Measurements from ENCODE around the gene TMEM69.

- TF ChIP-seq, protein P1, sequence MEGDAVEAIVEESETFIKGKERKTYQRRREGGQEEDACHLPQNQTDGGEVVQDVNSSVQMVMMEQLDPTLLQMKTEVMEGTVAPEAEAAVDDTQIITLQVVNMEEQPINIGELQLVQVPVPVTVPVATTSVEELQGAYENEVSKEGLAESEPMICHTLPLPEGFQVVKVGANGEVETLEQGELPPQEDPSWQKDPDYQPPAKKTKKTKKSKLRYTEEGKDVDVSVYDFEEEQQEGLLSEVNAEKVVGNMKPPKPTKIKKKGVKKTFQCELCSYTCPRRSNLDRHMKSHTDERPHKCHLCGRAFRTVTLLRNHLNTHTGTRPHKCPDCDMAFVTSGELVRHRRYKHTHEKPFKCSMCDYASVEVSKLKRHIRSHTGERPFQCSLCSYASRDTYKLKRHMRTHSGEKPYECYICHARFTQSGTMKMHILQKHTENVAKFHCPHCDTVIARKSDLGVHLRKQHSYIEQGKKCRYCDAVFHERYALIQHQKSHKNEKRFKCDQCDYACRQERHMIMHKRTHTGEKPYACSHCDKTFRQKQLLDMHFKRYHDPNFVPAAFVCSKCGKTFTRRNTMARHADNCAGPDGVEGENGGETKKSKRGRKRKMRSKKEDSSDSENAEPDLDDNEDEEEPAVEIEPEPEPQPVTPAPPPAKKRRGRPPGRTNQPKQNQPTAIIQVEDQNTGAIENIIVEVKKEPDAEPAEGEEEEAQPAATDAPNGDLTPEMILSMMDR (conservative IDR thresholded peaks at IDR 0.05; ENCODE audit: low read depth, low read length), result no peak
- no peak for TF ChIP-seq POLR2A (IDR thresholded peaks at IDR 0.05; ENCODE audit: low read depth, low read length)
- TF ChIP-seq RFX5 (IDR thresholded peaks at IDR 0.05; ENCODE audit: low read depth, low read length), result no peak
- TF ChIP-seq MXI1 (IDR thresholded peaks at IDR 0.05; ENCODE audit: borderline replicate concordance, low read depth, low read length), result no peak
- no peak for TF ChIP-seq MAZ (IDR thresholded peaks at IDR 0.05; ENCODE audit: borderline replicate concordance, low read depth, low read length)
- TF ChIP-seq CEBPB (IDR thresholded peaks at IDR 0.05; ENCODE audit: low read depth, low read length), result no peak
- no peak for TF ChIP-seq FOS (IDR thresholded peaks at IDR 0.05; ENCODE audit: low read depth, low read length)
- TF ChIP-seq SMC3 (IDR thresholded peaks at IDR 0.05; ENCODE audit: low read depth, low read length), result no peak
These were observed 2.5 kb upstream of the TMEM69 start for GRCh38 chr1:45685308-45686014.
